Astrocyte (in vitro differentiated cells and primary cell): ENCODE results near the gene RHOJ. TPM values are rescaled to one million over a fixed set of nuclear protein-coding genes. Genes with fewer than 3 reads are reported as not detected.

ENCODE experiments used
- DNase-seq: peaks from one replicate; pipeline ENCODE4 v3.0.0-alpha.2; 2010; ENCODE audit warnings: low read depth
- FAIRE-seq: peaks from 2 replicates; lab custom pipeline; 2011; peaks lifted over from hg19 to GRCh38; lab: Jason Lieb, UNC
- H2AFZ ChIP-seq: 2 replicates; pipeline ENCODE4 v1.6.0; 2012; ENCODE audit warnings: low read depth, low read length, inconsistent platforms
- H3K27ac ChIP-seq: 2 replicates; pipeline ENCODE4 v1.5.1; 2011; ENCODE audit warnings: low read depth, low read length, inconsistent platforms
- H3K27me3 ChIP-seq: 2 replicates; pipeline ENCODE4 v1.6.0; 2011; ENCODE audit warnings: low read length, inconsistent platforms; ENCODE audit not compliant: insufficient read depth
- H3K36me3 ChIP-seq: 2 replicates; pipeline ENCODE4 v1.5.1; 2011; ENCODE audit warnings: low read length, inconsistent platforms; ENCODE audit not compliant: insufficient read depth
- H3K4me1 ChIP-seq: 2 replicates; pipeline ENCODE4 v1.5.1; 2011; ENCODE audit warnings: low read length, inconsistent platforms; ENCODE audit not compliant: insufficient read depth
- H3K4me2 ChIP-seq: 2 replicates; pipeline ENCODE4 v1.6.0; 2012; ENCODE audit warnings: low read length, inconsistent platforms
- H3K4me3 ChIP-seq: 2 replicates; pipeline ENCODE4 v1.5.1; 2011; ENCODE audit warnings: low read depth, mild to moderate bottlenecking, low read length, inconsistent platforms; ENCODE audit not compliant: insufficient read depth
- H3K79me2 ChIP-seq: 2 replicates; pipeline ENCODE4 v1.6.0; 2012; ENCODE audit warnings: mild to moderate bottlenecking, low read length, inconsistent platforms; ENCODE audit not compliant: insufficient read depth
- H3K9ac ChIP-seq: 2 replicates; pipeline ENCODE4 v1.6.0; 2012; ENCODE audit warnings: mild to moderate bottlenecking, low read length, inconsistent platforms
- H3K9me3 ChIP-seq: 2 replicates; pipeline ENCODE4 v1.5.1; 2012; ENCODE audit warnings: low read depth, mild to moderate bottlenecking, low read length, inconsistent platforms; ENCODE audit not compliant: insufficient read depth
- H4K20me1 ChIP-seq: 2 replicates; pipeline ENCODE4 v1.6.0; 2012; ENCODE audit warnings: low read length, inconsistent platforms; ENCODE audit not compliant: insufficient read depth
- H3K27ac Mint-ChIP-seq: one replicate; pipeline ENCODE4 v1.8.0; 2021; ENCODE audit warnings: mild to moderate bottlenecking, mixed read lengths; ENCODE audit not compliant: unreplicated experiment
- H3K27me3 Mint-ChIP-seq: one replicate; pipeline ENCODE4 v1.8.0; 2021; ENCODE audit warnings: low read depth, mixed read lengths; ENCODE audit not compliant: unreplicated experiment
- H3K36me3 Mint-ChIP-seq: one replicate; pipeline ENCODE4 v1.8.0; 2021; ENCODE audit warnings: low read depth, mixed read lengths; ENCODE audit not compliant: unreplicated experiment
- H3K4me1 Mint-ChIP-seq: one replicate; pipeline ENCODE4 v1.8.0; 2021; ENCODE audit warnings: low read depth, mixed read lengths; ENCODE audit not compliant: unreplicated experiment
- H3K4me3 Mint-ChIP-seq: one replicate; pipeline ENCODE4 v1.8.0; 2021; ENCODE audit warnings: mild to moderate bottlenecking, moderate library complexity, mixed read lengths; ENCODE audit not compliant: unreplicated experiment
- H3K9me3 Mint-ChIP-seq: one replicate; pipeline ENCODE4 v1.8.0; 2021; ENCODE audit warnings: mild to moderate bottlenecking, mixed read lengths; ENCODE audit not compliant: unreplicated experiment
- EZH2 ChIP-seq: IDR thresholded peaks from 2 replicates; pipeline ENCODE4 v1.6.1; 2012; ENCODE audit warnings: mild to moderate bottlenecking, low read length, inconsistent platforms; ENCODE audit not compliant: insufficient read depth
- total RNA-seq: library from RNA; stranded (reverse); gene quantifications from 2 replicates; pipeline ENCODE4 v1.2.1, GENCODE V29; 2021
- TF ChIP-seq, protein P1 (sequence below): IDR thresholded peaks from 2 replicates; pipeline ENCODE4 v1.5.1; 2011; ENCODE audit warnings: low read depth, mild to moderate bottlenecking, inconsistent platforms, low read length, moderate library complexity; ENCODE audit not compliant: insufficient read depth

Gene RHOJ
- total RNA-seq, 1 donor from 2014 or later: 29.6 TPM

DNA sequence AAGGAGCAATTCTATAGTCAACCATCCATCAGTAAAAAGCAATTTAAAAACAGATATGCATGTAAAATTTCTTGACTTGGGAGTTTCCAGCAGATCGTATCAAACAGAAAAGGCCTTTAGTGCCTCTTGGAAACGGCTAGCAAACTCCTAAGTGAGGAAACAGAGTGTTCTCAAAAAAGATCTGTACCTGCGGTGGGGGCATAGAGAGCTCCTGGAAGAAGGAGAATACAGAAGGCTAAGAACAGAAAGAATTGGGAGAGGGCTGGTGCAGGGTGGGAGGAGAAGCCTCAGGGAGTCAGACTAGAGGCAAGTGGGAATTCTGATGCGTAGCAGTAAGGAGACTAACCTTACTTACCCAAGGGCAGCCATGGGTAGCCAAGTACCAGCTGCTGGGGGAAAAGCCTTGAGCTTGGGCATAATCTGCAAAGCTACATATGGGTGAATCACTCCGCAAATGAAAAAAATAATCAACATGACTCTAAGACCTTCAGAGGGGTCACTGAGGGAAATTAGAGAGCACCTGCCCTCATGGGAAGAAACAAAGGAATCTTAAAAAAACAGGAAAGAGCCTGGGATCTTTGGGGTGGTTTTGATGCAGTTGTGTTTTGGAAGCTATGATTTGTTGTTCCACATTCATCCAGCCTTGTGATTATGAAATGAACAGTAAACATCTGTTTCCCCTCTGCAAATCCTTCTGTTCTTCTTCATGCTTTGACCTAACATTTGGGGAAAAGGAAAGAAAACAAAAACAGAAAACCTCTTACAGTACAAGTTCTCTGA is 10.4 kb downstream of the RHOJ start:
- Mint-ChIP-seq H3K4me1 (no peaks in the 10 kb centered on the region), H3K9me3 (peaks cover 3% of the 10 kb centered on the region)

DNA sequence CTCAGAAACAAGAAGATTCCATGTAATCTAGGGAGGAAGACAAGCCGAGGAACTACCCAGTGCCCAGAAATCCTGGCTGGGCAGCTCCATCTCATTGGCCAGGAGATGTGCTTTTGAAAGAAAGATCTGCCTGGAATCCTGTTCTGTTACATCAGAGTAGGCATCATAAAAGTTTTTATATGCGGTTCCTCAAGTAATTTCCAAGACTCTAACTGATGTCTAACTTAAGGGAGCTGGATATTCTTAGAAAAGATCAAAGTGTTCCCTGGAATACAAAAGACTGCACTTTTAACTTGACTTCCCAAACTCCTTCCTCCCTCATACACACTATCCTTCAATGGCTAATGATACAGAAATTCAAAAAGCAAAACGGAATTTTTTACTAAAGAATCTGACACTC is 16.3 kb downstream of the RHOJ start:
- Histone ChIP-seq H3K4me1 (peaks cover 16% of the 10 kb centered on the region), H2AFZ (no peak overlapping the region), H4K20me1 (peaks cover 17% of the 10 kb centered on the region), H3K4me3 (no peak overlapping the region), H3K9ac (no peak overlapping the region), H3K27me3 (no peaks in the 10 kb centered on the region), H3K9me3 (no peaks in the 10 kb centered on the region), H3K36me3 (no peaks in the 10 kb centered on the region), H3K27ac (no peak overlapping the region), H3K79me2 (peaks cover 81% of the 10 kb centered on the region), H3K4me2 (no peak overlapping the region)
- peaks cover 6% of the 10 kb centered on the region for H3K4me1 Mint-ChIP-seq
- H3K4me3 Mint-ChIP-seq: no peak overlapping the region
- no peak for DNase-seq
- peaks cover 3% of the 10 kb centered on the region for H3K9me3 Mint-ChIP-seq
- no peak for TF ChIP-seq EZH2
- TF ChIP-seq, protein P1, sequence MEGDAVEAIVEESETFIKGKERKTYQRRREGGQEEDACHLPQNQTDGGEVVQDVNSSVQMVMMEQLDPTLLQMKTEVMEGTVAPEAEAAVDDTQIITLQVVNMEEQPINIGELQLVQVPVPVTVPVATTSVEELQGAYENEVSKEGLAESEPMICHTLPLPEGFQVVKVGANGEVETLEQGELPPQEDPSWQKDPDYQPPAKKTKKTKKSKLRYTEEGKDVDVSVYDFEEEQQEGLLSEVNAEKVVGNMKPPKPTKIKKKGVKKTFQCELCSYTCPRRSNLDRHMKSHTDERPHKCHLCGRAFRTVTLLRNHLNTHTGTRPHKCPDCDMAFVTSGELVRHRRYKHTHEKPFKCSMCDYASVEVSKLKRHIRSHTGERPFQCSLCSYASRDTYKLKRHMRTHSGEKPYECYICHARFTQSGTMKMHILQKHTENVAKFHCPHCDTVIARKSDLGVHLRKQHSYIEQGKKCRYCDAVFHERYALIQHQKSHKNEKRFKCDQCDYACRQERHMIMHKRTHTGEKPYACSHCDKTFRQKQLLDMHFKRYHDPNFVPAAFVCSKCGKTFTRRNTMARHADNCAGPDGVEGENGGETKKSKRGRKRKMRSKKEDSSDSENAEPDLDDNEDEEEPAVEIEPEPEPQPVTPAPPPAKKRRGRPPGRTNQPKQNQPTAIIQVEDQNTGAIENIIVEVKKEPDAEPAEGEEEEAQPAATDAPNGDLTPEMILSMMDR: no peak
- no peak overlapping the region for H3K27ac Mint-ChIP-seq
- FAIRE-seq: no peak
- H3K27me3 Mint-ChIP-seq: no peaks in the 10 kb centered on the region
- peaks cover 2% of the 10 kb centered on the region for H3K36me3 Mint-ChIP-seq

More for the DNA sequence above, 10.4 kb downstream of the RHOJ start:
- Histone ChIP-seq H3K9ac (no peak overlapping the region), H4K20me1 (peaks cover 39% of the 10 kb centered on the region), H3K27ac (no peak overlapping the region), H3K9me3 (no peaks in the 10 kb centered on the region), H3K4me2 (no peak overlapping the region), H3K27me3 (no peaks in the 10 kb centered on the region), H3K4me1 (no peaks in the 10 kb centered on the region), H2AFZ (no peak overlapping the region), H3K36me3 (peaks cover 21% of the 10 kb centered on the region), H3K79me2 (peaks cover 89% of the 10 kb centered on the region), H3K4me3 (no peak overlapping the region)
- H3K36me3 Mint-ChIP-seq: peaks cover 9% of the 10 kb centered on the region
- H3K4me3 Mint-ChIP-seq: no peak overlapping the region
- FAIRE-seq: no peak
- H3K27ac Mint-ChIP-seq: no peak overlapping the region
- TF ChIP-seq, protein P1: no peak
- no peak for TF ChIP-seq EZH2
- H3K27me3 Mint-ChIP-seq: no peaks in the 10 kb centered on the region
- DNase-seq: no peak

DNA sequence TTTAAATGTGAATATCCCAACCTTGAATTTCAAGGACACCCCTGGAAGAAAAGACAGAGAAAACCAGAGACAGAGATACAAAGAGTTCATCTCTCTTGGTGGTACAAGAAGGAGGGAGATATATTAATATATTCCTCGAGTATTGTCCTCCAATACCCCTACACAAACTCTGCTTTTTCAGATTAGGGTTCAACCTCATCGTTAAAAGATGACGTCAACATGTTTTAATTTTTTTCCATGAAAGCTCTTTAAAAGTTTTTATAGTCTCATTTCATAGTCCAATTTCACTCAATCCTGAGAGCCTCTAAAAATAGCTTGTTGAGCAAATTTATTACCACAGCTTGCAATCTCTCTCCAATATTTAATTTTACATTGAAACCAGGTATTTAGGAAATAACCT is 19.4 kb downstream of the RHOJ start:
- TF ChIP-seq, protein P1: no peak
- TF ChIP-seq EZH2: no peak
- peaks cover 19% of the 10 kb centered on the region for H3K4me1 ChIP-seq
- H3K27ac Mint-ChIP-seq: no peak overlapping the region
- no peak overlapping the region for H2AFZ ChIP-seq
- H3K9me3 Mint-ChIP-seq: peaks cover 3% of the 10 kb centered on the region
- no peak overlapping the region for H3K9ac ChIP-seq
- no peaks in the 10 kb centered on the region for H3K36me3 ChIP-seq
- no peaks in the 10 kb centered on the region for H3K27me3 ChIP-seq
- H3K4me3 ChIP-seq: no peak overlapping the region
- no peak for FAIRE-seq
- DNase-seq: no peak
- H3K4me1 Mint-ChIP-seq: peaks cover 6% of the 10 kb centered on the region
- H3K9me3 ChIP-seq: no peaks in the 10 kb centered on the region
- H3K4me2 ChIP-seq: peak overlapping the region; percentile 58
- no peak overlapping the region for H3K27ac ChIP-seq
- no peaks in the 10 kb centered on the region for H3K27me3 Mint-ChIP-seq
- peaks cover 25% of the 10 kb centered on the region for H4K20me1 ChIP-seq
- H3K79me2 ChIP-seq: peaks cover 78% of the 10 kb centered on the region
- no peak overlapping the region for H3K4me3 Mint-ChIP-seq
- peaks cover 2% of the 10 kb centered on the region for H3K36me3 Mint-ChIP-seq
